Measurements from ENCODE around the gene ADGRB3. TPM values are rescaled to one million over a fixed set of nuclear protein-coding genes. Genes with fewer than 3 reads are reported as not detected.

Gene ADGRB3
- total and polyA plus RNA-seq, 2 donors (not counting 3 experiments of a cell fraction or from before 2014, with no cell fraction given): not detected

GRCh38 chr6:69018906-69019305, 383.8 kb downstream of the ADGRB3 start:
- dilution Hi-C loops (cut with MboI; ENCODE audit: extremely low pct_ligation_motif_present, low sequenced_read_pairs): no loop called here
- Histone ChIP-seq H3K36me3 (ENCODE audit: control insufficient read depth in 2 of 2, extremely low read depth in 1 of 2, insufficient read depth in 2 of 2, low read length in 2 of 2) (no peaks in the 10 kb centered on the region), H3K9me3 (replicated peaks; ENCODE audit: control insufficient read depth, insufficient read depth, low read length) (no peaks in the 10 kb centered on the region), H3K4me2 (ENCODE audit: insufficient read depth, low read length) (no peak overlapping the region), H3K27ac (ENCODE audit: insufficient read depth, low read depth, low read length) (no peak overlapping the region), H3K9me1 (replicated peaks; ENCODE audit: control insufficient read depth, extremely low read depth, insufficient read depth, low read length) (no peaks in the 10 kb centered on the region), H4K20me1 (replicated peaks; ENCODE audit: control insufficient read depth, extremely low read depth, insufficient read depth, low read length) (no peaks in the 10 kb centered on the region), H3K4me1 (ENCODE audit: control insufficient read depth, extremely low read depth, insufficient read depth, low read length) (peaks cover 24% of the 10 kb centered on the region), H3K79me2 (ENCODE audit: control insufficient read depth, insufficient read depth, low read length) (no peaks in the 10 kb centered on the region), H2AFZ (ENCODE audit: low read depth, low read length) (no peak overlapping the region), H3K4me3 (replicated peaks in 1 of 3; ENCODE audit: insufficient read depth in 1 of 3, low read depth in 1 of 3, low read length in 3 of 3) (no peak overlapping the region), H3K27me3 (ENCODE audit: control insufficient read depth in 2 of 2, insufficient read depth in 2 of 2, low read length in 2 of 2) (no peaks in the 10 kb centered on the region), H3K9ac (replicated peaks; ENCODE audit: extremely low read depth, insufficient read depth, low read length) (no peak overlapping the region)
- intact Hi-C loops (cut with micrococcal nuclease): no loop called here
- no peak for TF ChIP-seq MYC (IDR thresholded peaks at IDR 0.05; ENCODE audit: low read depth, low read length)
- no peak for TF ChIP-seq CTCF (IDR thresholded peaks at IDR 0.05; ENCODE audit: extremely low read depth in 1 of 2, insufficient read depth in 1 of 2, low read depth in 1 of 2, low read length in 2 of 2)
- TF ChIP-seq JUN (IDR thresholded peaks at IDR 0.05; ENCODE audit: borderline replicate concordance, insufficient read depth, insufficient read length, low read depth): no peak
- TF ChIP-seq FOS (IDR thresholded peaks at IDR 0.05; ENCODE audit: borderline replicate concordance, insufficient read depth, low read length): no peak
- TF ChIP-seq POLR2A (IDR thresholded peaks at IDR 0.05; ENCODE audit: low read depth, low read length): no peak
- TF ChIP-seq MAX (IDR thresholded peaks at IDR 0.05; ENCODE audit: insufficient read depth, insufficient read length): no peak
- no peak for TF ChIP-seq EZH2 (IDR thresholded peaks at IDR 0.05; ENCODE audit: borderline replicate concordance, low read depth, low read length, severe bottlenecking)
- TF ChIP-seq POLR2AphosphoS5 (IDR thresholded peaks at IDR 0.05; ENCODE audit: insufficient read depth, low read depth, low read length): no peak
- no peak for TF ChIP-seq GATA2 (IDR thresholded peaks at IDR 0.05; ENCODE audit: insufficient read depth, insufficient read length, low read depth, low read length)
- BruUV-seq (replicated peaks): no TSS peak
- no peak for FAIRE-seq
- CTCF ChIA-PET: no interaction called here
- no peak for DNase-seq (ENCODE audit: low read depth, low spot score)
- POLR2A ChIA-PET: no interaction called here
